ENCODE data around the gene APOM. TPM values are rescaled to one million over a fixed set of nuclear protein-coding genes. Genes with fewer than 3 reads are reported as not detected.

Gene APOM
- total RNA-seq, 1 donor from 2014 or later: not detected

- Histone ChIP-seq H3K4me1 (no peaks in the 10 kb centered on the region), H3K4me3 (no peak overlapping the region), H3K27me3 (no peaks in the 10 kb centered on the region), H3K36me3 (peaks cover 77 to 88% of the 10 kb centered on the region in 2 donors), H3K27ac (no peak overlapping the region), H3K9me3 (no peaks in the 10 kb centered on the region)
- intact Hi-C loops (cut with DNase I): no loop called here
- no peak for TF ChIP-seq CTCF (IDR thresholded peaks at IDR 0.05)
- no peak for DNase-seq (ENCODE audit: low spot score in 2 of 2)
Observed at GRCh38 chr6:31692886-31693285, 37.2 kb downstream of the APOM start.

GRCh38 chr6:31693535-31693934 is 37.8 kb downstream of the APOM start:
- TF ChIP-seq CTCF (IDR thresholded peaks at IDR 0.05): no peak
- Histone ChIP-seq H3K4me1 (no peaks in the 10 kb centered on the region), H3K27me3 (no peaks in the 10 kb centered on the region), H3K9me3 (no peaks in the 10 kb centered on the region), H3K27ac (no peak overlapping the region), H3K36me3 (peaks cover 71 to 84% of the 10 kb centered on the region in 2 donors), H3K4me3 (no peak overlapping the region)
- intact Hi-C loops (cut with DNase I): no loop called here
- no peak for DNase-seq (ENCODE audit: low spot score in 2 of 2)

GRCh38 chr6:31697555-31697954 is 41.9 kb downstream of the APOM start:
- H3K4me3 ChIP-seq: no peak overlapping the region
- H3K4me1 ChIP-seq: peaks cover 13 to 14% of the 10 kb centered on the region in 2 donors
- DNase-seq (ENCODE audit: low spot score in 2 of 2): no peak
- no peaks in the 10 kb centered on the region for H3K27me3 ChIP-seq
- intact Hi-C loops (cut with DNase I): no loop called here
- TF ChIP-seq CTCF (IDR thresholded peaks at IDR 0.05): no peak
- no peak overlapping the region for H3K27ac ChIP-seq
- H3K36me3 ChIP-seq: peaks cover 44 to 63% of the 10 kb centered on the region in 2 donors
- H3K9me3 ChIP-seq: no peaks in the 10 kb centered on the region

GRCh38 chr6:31700740-31701401 is 45.2 kb downstream of the APOM start:
- TF ChIP-seq CTCF (IDR thresholded peaks at IDR 0.05): no peak
- H3K4me3 ChIP-seq: no peak overlapping the region
- H3K27me3 ChIP-seq: no peaks in the 10 kb centered on the region
- no peak for DNase-seq (ENCODE audit: low spot score in 2 of 2)
- peaks cover 13 to 21% of the 10 kb centered on the region in 2 donors for H3K4me1 ChIP-seq
- intact Hi-C loops (cut with DNase I): no loop called here
- peaks cover 25 to 32% of the 10 kb centered on the region in 2 donors for H3K36me3 ChIP-seq
- no peak overlapping the region for H3K27ac ChIP-seq
- no peaks in the 10 kb centered on the region for H3K9me3 ChIP-seq

GRCh38 chr6:31701666-31702404 is 46.1 kb downstream of the APOM start:
- Histone ChIP-seq H3K4me3 (peak overlapping the region; percentile 72 to 78), H3K27ac (peak overlapping the region in 1 of 2 donors; percentile 92), H3K4me1 (peaks cover 13 to 21% of the 10 kb centered on the region in 2 donors), H3K9me3 (no peaks in the 10 kb centered on the region), H3K27me3 (no peaks in the 10 kb centered on the region), H3K36me3 (peaks cover 15 to 23% of the 10 kb centered on the region in 2 donors)
- no peak for TF ChIP-seq CTCF (IDR thresholded peaks at IDR 0.05)
- no peak for DNase-seq (ENCODE audit: low spot score in 2 of 2)
- intact Hi-C loops (cut with DNase I): loop anchor here (2.0 kb wide), 2 partner anchors 35 to 161 kb away; partner anchors contain the start of genes CLIC1 and NEU1
